GM19023 (cell line): ENCODE data around the gene SERPINI2.
"Not testable (repeated sequence)": the region's sequence is repeated elsewhere in the genome, so short reads cannot be mapped to it uniquely, and the experiment has no call there.

ENCODE experiments used
- ATAC-seq: cut with Tn5 transposase; IDR thresholded peaks from one replicate; pipeline ENCODE4 v1.9.1; 2021; ENCODE audit warnings: mild to moderate bottlenecking, moderate library complexity; ENCODE audit not compliant: unreplicated experiment

The SERPINI2 gene

DNA sequence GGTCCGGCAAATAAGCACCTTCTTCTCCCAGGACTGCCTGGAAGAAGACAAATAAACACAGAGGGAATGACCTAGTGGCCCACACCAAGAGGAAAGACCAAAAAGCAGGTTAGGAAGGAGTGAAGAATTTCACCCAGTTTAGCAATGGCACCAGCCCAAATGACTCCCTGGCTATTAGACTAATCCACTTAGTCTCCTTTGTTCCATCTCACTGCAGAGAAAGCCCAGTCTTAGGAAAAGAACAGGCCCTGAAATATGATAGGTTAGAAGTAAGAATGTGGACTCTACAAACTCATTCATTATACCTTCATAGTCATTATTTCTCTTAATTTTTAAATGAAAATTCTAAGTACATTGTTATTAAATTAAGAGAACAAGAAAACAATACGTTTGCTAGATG is 23.2 kb downstream of the SERPINI2 start:
- ATAC-seq, result no peak

DNA sequence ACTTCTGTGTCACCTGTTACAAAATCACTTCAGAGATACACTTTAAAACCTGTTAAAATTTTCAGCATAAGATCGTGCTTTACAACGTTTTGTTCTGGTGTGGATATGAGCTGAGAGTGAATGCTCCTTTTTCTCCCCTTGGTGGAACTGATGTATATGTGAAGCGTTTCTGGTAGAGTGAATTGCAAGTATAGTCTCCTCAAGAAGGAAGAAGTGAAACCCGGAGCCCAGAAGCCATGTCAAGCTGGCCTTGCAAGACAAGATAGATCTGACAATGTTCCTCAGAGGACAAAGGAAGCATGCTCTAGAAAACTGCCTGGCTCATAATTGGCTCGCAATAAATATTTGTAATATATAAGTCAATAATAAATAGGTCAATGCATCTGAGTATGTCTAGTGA is 23.6 kb downstream of the SERPINI2 start:
- ATAC-seq, result no peak

DNA sequence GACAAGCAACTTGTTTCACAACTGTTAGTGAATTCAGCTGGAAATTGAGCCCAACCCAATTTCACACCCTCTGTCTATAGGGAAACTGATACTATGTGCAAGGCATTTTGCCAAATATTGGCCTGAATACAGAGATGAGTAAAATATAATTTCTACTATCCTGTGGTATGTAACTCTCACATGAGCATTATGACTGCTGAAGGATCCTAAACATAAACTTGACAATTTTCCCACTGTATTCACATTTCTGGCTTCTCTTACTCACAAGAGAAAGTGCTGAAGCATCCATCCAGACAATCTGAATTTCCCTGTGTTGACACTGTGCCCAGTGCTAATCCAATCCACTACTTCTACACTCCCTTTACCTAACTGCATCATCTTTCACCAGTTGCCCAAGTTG is 28.4 kb downstream of the SERPINI2 start:
- no peak for ATAC-seq

DNA sequence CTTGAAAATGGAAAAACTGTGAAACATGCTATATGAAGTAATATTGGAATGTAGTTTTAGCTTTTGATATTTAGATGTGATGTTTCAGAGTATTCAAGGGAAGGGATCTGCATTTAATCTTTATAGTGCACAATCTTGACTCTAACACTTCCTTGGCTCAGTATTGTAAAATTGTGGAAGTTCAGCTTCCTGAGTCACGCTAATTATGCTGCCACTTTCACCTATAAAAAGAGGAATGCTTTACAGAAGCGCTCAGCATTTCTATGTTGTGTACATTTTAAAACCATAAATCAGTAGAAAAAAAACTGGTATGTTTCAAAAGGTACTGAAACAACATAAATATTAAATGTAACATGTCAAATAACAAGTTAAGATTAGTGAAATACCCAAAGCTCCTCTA is 32.6 kb downstream of the SERPINI2 start:
- no peak for ATAC-seq

DNA sequence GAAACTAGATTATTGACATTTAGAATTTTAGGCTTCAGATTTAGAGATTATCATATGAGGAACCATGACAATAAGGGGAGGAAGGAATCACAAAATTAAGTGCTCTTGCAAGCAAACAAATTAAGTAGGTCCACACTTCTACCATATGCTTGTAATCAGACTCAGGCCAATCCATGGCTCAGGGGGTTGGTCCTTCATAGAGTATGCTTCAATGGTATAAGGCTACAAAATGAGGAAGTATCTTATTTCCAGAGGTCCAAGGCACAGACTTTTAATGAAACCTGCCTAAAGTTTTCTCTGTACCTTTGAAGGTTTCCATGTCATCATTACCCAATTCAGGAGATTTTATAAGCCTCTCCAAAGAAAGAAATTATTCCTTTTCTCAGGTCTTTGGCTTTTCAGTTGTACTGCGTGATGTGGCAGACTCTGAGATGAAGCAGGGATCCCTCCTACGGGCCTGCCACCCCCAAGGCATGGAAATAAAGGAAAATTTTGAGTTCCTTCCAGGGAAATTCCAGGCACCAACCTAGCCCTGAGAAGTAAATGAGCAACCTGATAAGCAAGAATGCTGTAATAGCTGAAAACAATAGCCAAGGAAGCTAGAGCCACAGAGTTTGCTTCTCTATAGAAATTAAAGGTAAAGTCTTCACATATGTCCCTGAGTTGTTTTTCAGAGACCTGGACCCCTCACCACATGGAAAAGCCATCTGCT is 36.3 kb downstream of the SERPINI2 start:
- ATAC-seq, result no peak

DNA sequence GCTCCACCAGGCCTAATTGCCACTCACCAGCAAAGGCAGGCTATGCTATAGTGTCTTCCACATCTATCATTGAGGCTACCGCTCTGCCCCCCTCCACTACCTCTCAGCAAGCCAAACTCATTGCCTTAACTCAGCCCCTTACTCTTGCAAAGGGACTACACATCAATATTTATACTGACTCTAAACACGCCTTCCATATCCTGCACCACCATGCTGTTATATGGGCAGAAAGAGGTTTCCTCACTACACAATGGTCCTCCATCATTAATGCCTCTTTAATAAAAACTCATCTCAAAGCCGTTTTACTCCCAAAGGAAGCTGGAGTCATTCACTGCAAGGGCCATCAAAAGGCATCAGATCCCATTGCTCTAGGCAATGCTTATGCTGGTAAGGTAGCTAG is 46.9 kb downstream of the SERPINI2 start:
- ATAC-seq, result not testable (repeated sequence)

DNA sequence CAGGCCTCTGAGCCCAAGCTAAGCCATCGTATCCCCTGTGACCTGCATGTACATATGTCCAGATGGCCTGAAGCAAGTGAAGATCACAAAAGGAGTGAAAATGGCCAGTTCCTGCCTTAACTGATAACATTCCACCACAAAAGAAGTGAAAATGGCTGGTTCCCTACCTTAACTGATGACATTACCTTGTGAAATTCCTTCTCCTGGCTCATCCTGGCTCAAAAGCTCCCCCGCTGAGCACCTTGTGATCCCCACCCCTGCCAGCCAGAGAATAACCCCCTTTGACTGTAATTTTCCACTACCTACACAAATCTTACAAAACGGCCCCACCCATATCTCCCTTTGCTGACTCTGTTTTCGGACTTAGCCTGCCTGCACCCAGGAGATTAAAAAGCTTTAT is 51.4 kb downstream of the SERPINI2 start:
- not testable (repeated sequence) for ATAC-seq

DNA sequence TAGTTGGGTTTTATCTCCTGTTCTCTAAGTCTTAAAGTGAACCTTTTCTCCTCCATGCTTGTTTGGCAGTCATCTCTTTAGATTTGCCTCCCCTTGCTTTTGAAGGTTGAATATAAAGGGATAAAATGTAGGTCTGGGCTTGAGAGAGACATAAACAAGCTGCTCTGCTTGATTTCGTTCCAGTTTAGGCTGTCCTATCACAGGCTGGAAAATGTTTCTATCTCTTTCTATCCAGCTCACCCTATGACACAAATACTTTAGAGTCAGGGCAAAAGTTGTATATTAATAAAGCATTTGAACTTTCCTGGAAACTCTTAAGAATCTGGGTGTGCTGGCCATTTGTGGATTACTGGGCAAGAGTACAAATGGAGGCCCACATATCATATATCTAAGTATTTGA is 64.2 kb downstream of the SERPINI2 start:
- no peak for ATAC-seq

DNA sequence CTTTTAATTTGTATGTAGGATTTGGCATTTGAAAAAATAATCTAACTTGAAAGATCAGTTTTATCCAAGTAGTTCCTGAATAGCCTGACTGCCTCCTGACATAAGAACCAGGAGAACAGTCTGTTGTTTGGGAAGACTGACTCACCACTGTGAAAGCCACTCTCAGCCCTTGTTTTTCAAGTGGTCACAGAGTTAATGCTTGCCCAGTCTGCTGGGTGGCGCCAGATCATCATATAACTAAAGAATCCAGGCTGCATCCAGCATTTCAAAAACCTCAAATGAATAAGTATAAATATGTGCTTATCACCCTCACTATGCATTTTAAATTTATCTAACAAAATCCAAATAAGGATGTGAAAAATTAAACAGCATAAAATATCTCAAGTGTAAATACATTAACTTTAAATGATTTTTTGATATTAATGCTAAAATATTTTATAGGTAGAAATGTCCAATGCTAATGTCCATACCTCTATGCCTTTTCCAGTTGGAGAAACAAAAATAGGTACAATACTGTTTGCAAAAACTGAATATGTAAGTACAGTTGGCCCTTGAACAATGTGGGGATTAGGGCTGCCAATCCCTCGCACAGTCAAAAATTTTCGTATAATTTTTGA is 66.9 kb downstream of the SERPINI2 start:
- ATAC-seq, result no peak

DNA sequence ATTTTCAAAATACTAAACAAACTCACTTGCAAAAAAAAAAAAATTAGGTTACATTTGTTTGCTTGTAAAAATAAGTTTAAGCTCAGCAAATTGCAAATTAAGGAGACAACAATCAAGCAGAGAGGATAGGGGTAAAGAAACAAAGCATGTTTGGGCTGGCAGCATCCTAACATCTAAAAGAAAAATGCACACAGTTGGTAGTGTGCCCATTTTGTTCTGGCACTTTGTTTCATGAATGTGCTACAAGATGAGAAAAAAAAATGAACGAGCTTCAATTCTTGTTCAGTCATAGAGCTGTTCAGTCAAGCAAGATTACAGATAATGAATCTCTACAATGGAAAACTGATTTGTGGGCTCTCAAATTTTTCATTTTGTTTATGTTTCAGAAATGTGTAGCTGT is 76.0 kb downstream of the SERPINI2 start:
- no peak for ATAC-seq

DNA sequence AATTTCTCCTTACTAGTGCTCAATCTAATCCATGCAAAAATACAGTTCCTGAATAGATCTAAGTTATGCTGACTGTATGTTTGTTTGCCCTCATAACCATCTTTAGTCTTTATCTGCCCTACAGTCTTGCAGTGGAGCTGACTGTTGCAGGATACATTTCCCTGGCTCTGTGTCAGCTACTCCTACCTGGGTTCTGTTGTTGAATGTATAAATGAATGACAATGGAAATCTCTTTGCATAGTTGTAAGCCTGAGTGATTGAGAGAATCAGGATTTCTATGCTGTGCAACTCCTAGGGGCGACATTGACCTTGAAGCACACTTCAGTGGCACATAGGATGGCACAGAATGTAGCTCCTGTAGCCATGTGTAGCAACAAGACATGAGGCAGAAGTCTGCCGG is 77.8 kb downstream of the SERPINI2 start:
- no peak for ATAC-seq

DNA sequence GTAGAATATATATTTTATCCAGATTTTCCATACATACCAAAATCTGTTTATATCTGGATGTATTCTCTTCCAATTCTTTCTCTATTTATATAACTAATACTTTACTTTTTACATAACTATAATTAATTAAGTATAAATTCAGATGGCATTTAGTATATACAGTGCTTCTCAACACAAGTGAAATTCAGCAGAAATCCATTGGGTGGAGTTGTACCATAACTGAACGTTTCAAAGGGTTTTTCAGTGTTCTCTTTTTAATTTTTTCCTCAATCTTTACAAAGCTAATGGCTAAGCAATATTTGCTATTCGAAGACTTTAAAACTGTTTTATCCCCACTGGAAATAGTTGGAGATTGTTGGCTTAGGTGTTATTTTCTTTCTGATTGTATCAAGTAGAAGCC is 79.8 kb downstream of the SERPINI2 start:
- ATAC-seq, result no peak
